Measurements from ENCODE around the gene LPGAT1. TPM values are rescaled to one million over a fixed set of nuclear protein-coding genes. Genes with fewer than 3 reads are reported as not detected.
A peak's percentile ranks its signal among the peaks of the same experiment; 100 is the strongest.
"Not testable (repeated sequence)": the region's sequence is repeated elsewhere in the genome, so short reads cannot be mapped to it uniquely, and the experiment has no call there.

The LPGAT1 gene
- total and polyA plus RNA-seq, 11 donors = 5.6 to 40.0 (median 25.0) TPM

GRCh38 chr1:211724687-211725196 lies 105.8 kb downstream of the LPGAT1 start:
- 44 to 48% (median 45%) methylated on average over 11 of the region's 11 CpGs for WGBS, 4 donors
- Histone ChIP-seq H3K27ac (no peak overlapping the region), H3K36me3 (no peaks in the 10 kb centered on the region), H3K27me3 (no peaks in the 10 kb centered on the region), H3K9me3 (no peaks in the 10 kb centered on the region), H3K4me3 (no peak overlapping the region), H3K4me1 (peaks cover 0 to 3% (median 0%) of the 10 kb centered on the region in 12 donors)
- DNase-seq (no peak), ATAC-seq (peak in 1 of 4 donors; percentile 52)
- TF ChIP-seq, protein P1, sequence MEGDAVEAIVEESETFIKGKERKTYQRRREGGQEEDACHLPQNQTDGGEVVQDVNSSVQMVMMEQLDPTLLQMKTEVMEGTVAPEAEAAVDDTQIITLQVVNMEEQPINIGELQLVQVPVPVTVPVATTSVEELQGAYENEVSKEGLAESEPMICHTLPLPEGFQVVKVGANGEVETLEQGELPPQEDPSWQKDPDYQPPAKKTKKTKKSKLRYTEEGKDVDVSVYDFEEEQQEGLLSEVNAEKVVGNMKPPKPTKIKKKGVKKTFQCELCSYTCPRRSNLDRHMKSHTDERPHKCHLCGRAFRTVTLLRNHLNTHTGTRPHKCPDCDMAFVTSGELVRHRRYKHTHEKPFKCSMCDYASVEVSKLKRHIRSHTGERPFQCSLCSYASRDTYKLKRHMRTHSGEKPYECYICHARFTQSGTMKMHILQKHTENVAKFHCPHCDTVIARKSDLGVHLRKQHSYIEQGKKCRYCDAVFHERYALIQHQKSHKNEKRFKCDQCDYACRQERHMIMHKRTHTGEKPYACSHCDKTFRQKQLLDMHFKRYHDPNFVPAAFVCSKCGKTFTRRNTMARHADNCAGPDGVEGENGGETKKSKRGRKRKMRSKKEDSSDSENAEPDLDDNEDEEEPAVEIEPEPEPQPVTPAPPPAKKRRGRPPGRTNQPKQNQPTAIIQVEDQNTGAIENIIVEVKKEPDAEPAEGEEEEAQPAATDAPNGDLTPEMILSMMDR (IDR thresholded peaks at IDR 0.05) = no peak
- TF ChIP-seq POLR2A (IDR thresholded peaks at IDR 0.05) = no peak
- intact Hi-C loops (cut with DNase I) = no loop called here

DNA sequence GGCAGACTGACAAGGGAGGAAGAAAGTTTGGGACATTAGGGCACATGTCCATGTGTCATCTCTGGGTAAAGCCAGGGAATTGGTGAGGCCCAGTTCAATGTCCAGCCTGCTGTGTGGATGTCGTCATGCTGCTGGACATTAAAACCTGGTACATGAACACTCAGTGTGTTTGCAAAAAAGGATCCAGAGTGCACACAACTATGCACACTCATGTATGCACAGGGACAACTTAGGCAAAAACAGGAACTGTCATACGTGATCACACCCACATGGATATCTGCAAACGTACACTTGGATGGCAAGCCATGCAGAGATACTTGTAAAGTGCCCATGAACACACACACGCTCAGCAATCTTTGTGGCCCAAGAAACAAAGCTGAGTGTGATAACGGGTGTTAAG lies 107.3 kb downstream of the LPGAT1 start:
- 89 to 98% (median 93%) methylated on average over 5 of the region's 5 CpGs for WGBS, 4 donors
- TF ChIP-seq, protein P1 (IDR thresholded peaks at IDR 0.05) = no peak
- TF ChIP-seq POLR2A (IDR thresholded peaks at IDR 0.05) = no peak
- intact Hi-C loops (cut with DNase I) = no loop called here

DNA sequence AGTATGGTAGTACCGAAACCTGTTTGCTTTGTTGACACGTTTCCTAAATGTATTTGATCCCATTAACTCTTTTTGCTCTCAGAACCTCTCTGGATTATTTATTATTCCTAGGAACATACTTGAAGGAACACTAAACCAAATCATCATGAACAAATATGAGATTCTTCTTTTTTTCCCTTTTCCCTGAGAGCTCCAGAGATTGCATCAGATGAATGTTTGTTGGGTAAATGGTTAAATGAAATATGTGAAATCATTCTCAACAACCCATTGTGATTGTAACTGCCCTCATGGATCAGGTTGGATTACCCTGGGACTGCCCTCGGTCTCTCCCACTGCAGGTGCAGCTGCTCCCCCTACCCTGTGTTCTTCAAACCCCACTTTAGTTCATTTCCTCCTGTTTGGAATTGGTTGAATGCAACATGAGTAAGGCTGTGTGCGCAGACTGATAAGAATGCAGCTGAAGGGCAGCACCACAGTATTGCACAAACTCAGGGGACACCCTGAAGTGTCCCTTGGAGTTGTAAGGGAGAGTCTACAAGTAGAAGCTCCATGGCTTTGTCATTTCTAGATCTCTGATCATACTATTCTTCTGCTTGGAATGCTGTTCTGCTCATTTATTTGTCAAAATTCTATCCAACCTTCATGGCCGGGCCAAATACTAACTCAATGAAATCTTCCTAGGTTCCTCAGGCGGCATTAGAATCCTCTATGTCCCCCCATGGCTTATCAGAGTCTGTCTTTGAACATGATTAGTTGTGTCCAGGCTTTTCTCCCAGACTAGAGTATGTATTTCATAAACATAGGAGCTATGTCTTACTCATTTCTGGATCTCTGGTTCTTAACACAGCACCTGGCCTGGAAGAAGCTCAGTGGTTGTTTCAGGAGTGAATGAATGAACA lies 108.0 kb downstream of the LPGAT1 start:
- Histone ChIP-seq H3K4me3 (no peak overlapping the region), H3K36me3 (no peaks in the 10 kb centered on the region), H3K4me1 (peaks cover 0 to 3% (median 0%) of the 10 kb centered on the region in 12 donors), H3K27ac (no peak overlapping the region), H3K9me3 (no peaks in the 10 kb centered on the region), H3K27me3 (no peaks in the 10 kb centered on the region)
- WGBS, 4 donors = 94 to 96% (median 95%) methylated on average over 6 of the region's 6 CpGs
- no peak for DNase-seq
- no peak for ATAC-seq
- intact Hi-C loops (cut with DNase I) = no loop called here
- no peak for TF ChIP-seq POLR2A (IDR thresholded peaks at IDR 0.05)
- TF ChIP-seq, protein P1 (IDR thresholded peaks at IDR 0.05) = no peak

More for the DNA sequence above, 107.3 kb downstream of the LPGAT1 start:
- no peaks in the 10 kb centered on the region for H3K36me3 ChIP-seq
- no peak overlapping the region for H3K4me3 ChIP-seq
- no peak overlapping the region for H3K27ac ChIP-seq
- H3K9me3 ChIP-seq = no peaks in the 10 kb centered on the region
- DNase-seq (no peak), ATAC-seq (no peak)
- no peaks in the 10 kb centered on the region for H3K27me3 ChIP-seq
- H3K4me1 ChIP-seq = peaks cover 0 to 3% (median 0%) of the 10 kb centered on the region in 12 donors

DNA sequence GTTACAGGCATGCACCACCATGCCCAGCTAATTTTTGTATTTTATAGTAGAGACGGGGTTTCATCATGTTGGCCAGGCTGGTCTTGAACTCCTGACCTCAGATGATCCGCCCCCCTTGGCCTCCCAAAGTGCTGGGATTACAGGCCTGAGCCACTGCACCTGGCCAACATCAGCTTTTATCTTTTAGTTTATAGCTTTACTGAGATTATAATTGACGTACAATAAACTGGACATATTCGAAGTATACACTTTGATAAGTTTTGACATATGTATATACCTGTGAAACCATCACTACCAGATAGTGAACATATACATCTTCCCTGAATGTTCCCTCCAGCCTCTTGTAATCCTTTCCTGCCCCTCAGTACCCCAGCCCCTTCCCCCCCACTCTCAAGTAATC lies 114.0 kb downstream of the LPGAT1 start:
- 91 to 95% (median 94%) methylated on average over 4 of the region's 4 CpGs for WGBS, 4 donors
- DNase-seq; H3K36me3 ChIP-seq; H3K9me3 ChIP-seq; intact Hi-C loops (cut with DNase I); H3K27ac ChIP-seq; H3K4me3 ChIP-seq; H3K4me1 ChIP-seq; ATAC-seq; H3K27me3 ChIP-seq: not testable (repeated sequence)

Data from heart left ventricle (tissue), 16 donors.